Measurements from ENCODE around the gene EXD1. TPM values are rescaled to one million over a fixed set of nuclear protein-coding genes. Genes with fewer than 3 reads are reported as not detected.

Gene EXD1
- total RNA-seq (not detected), polyA plus RNA-seq (not detected)
- long read RNA-seq, donor 1 = 0 reads
- long read RNA-seq, donor 2 = 0 reads
- long read RNA-seq, donor 3 = 0 reads
- long read RNA-seq, donor 4 = 0 reads
- long read RNA-seq, donor 5 = 0 reads
- long read RNA-seq, donor 6, partial matches to known transcripts = 186 of 194 reads
- long read RNA-seq, donor 6, other reads (novel, unspliced or antisense) = 8 of 194 reads
- long read RNA-seq, donor 7 = 0 reads
- long read RNA-seq, donor 8, partial matches to known transcripts = 0 of 30 reads
- long read RNA-seq, donor 8, other reads (novel, unspliced or antisense) = 30 of 30 reads
- long read RNA-seq, donor 9, partial matches to known transcripts = 70 of 70 reads
- long read RNA-seq, donor 9, other reads (novel, unspliced or antisense) = 0 of 70 reads
- long read RNA-seq, donor 10 = 0 reads

- no peaks in the 10 kb centered on the region for H3K27me3 ChIP-seq
- no peaks in the 10 kb centered on the region for H3K36me3 ChIP-seq
- peak; percentile 98 to 99 for DNase-seq
- peak within 1 kb of the TSS; percentile 69 to 85 (median 76) for H3K4me3 ChIP-seq
- peak within 1 kb of the TSS; percentile 88 to 97 (median 94) for H3K27ac ChIP-seq
- peak; percentile 36 for TF ChIP-seq EP300 (IDR thresholded peaks at IDR 0.05)
- TF ChIP-seq POLR2A (IDR thresholded peaks at IDR 0.05) = peak in 1 of 4 donors; percentile 71
- TF ChIP-seq POLR2AphosphoS5 (IDR thresholded peaks at IDR 0.05) = peak; percentile 48 to 95 (median 91)
- peak in 5 of 7 experiments; percentile 90 to 97 (median 96) for TF ChIP-seq CTCF (IDR thresholded peaks at IDR 0.05)
- peaks cover 16 to 47% (median 33%) of the 10 kb centered on the region in 4 donors for H3K4me1 ChIP-seq
- 0 to 1% (median 1%) methylated on average over 46 to 72 of the region's 72 CpGs for WGBS, 5 donors
- H3K9me3 ChIP-seq = no peaks in the 10 kb centered on the region
- intact Hi-C loops (cut with DNase I; ENCODE audit: low total_unique reads) = no loop called here
These were observed at the start of gene EXD1, which contains the start of gene CHP1 for GRCh38 chr15:41230650-41231421. TSS of gene EXD1 (minus strand) at chr15:41230757. CDS start at chr15:41226575, 4,182 bp downstream. TSS of gene CHP1 (plus strand) at chr15:41231268. CDS start at chr15:41231383, 115 bp downstream.

- TF ChIP-seq EP300 (IDR thresholded peaks at IDR 0.05) = no peak
- TF ChIP-seq POLR2A (IDR thresholded peaks at IDR 0.05) = no peak
- TF ChIP-seq POLR2AphosphoS5 (IDR thresholded peaks at IDR 0.05) = no peak
- TF ChIP-seq CTCF (IDR thresholded peaks at IDR 0.05) = no peak
- peaks cover 24 to 63% (median 59%) of the 10 kb centered on the region in 4 donors for H3K36me3 ChIP-seq
- no peak overlapping the region for H3K4me3 ChIP-seq
- no peaks in the 10 kb centered on the region for H3K9me3 ChIP-seq
- DNase-seq = no peak
- no peak overlapping the region for H3K27ac ChIP-seq
- H3K4me1 ChIP-seq = peaks cover 0 to 9% (median 7%) of the 10 kb centered on the region in 4 donors
- 81 to 95% (median 88%) methylated on average over 1 of the region's 1 CpG for WGBS, 5 donors
- H3K27me3 ChIP-seq = no peaks in the 10 kb centered on the region
- intact Hi-C loops (cut with DNase I; ENCODE audit: low total_unique reads) = loop anchor here (10.0 kb wide), 1 partner anchor 55 kb away; no protein-coding TSS in a partner anchor
These were observed 49.2 kb upstream of the EXD1 start for GRCh38 chr15:41279535-41280283.

- no peak for DNase-seq
- intact Hi-C loops (cut with DNase I; ENCODE audit: low total_unique reads) = loop anchor here (10.0 kb wide), 1 partner anchor 54 kb away; no protein-coding TSS in a partner anchor
- peaks cover 0 to 6% (median 5%) of the 10 kb centered on the region in 4 donors for H3K4me1 ChIP-seq
- peaks cover 29 to 77% (median 73%) of the 10 kb centered on the region in 4 donors for H3K36me3 ChIP-seq
- WGBS, 5 donors = 82 to 98% (median 92%) methylated on average over 3 of the region's 3 CpGs
- no peak overlapping the region for H3K4me3 ChIP-seq
- H3K27ac ChIP-seq = no peak overlapping the region
- no peaks in the 10 kb centered on the region for H3K9me3 ChIP-seq
- TF ChIP-seq CTCF (IDR thresholded peaks at IDR 0.05) (no peak), POLR2AphosphoS5 (IDR thresholded peaks at IDR 0.05) (no peak), EP300 (IDR thresholded peaks at IDR 0.05) (no peak), POLR2A (IDR thresholded peaks at IDR 0.05) (no peak)
- H3K27me3 ChIP-seq = no peaks in the 10 kb centered on the region
These were observed 47.8 kb upstream of the EXD1 start for GRCh38 chr15:41278319-41278718.
